Spleen (tissue), 7 donors: ENCODE results near the gene CMSS1.

Experiments used
- CTCF ChIP-seq, 11 experiments: fragments of 200-600 bp in 7 of 11; fragments of 450-650 bp in 4 of 11; sonication (generic) in 4 of 11; IDR thresholded peaks in 8 of 11; conservative IDR thresholded peaks in 3 of 11; 1 replicate in 7 of 11; 2 replicates in 4 of 11; pipeline versions ENCODE4 v1.4.0 to v1.8.0; 2016 to 2021; ENCODE audit warnings: antibody characterized with exemption in 11 of 11, inconsistent platforms in 4 of 11, mild to moderate bottlenecking in 1 of 11
- POLR2A ChIP-seq, 3 donors: fragments of 450-650 bp; IDR thresholded peaks; one replicate each; pipeline ENCODE4 v1.5.1; 2017; ENCODE audit warnings: antibody characterized with exemption in 3 of 3, mild to moderate bottlenecking in 1 of 3
- POLR2AphosphoS5 ChIP-seq, 3 donors: sonication (generic); formaldehyde crosslinking; IDR thresholded peaks; one replicate each; pipeline ENCODE4 v1.5.1; 2017; ENCODE audit warnings: antibody characterized with exemption in 3 of 3
- donor health status: DM: no; HTN: no; CAD: no; lungs with moderate emphysema.
- donor health status: DM: no; HTN: no; CAD: no.
- donor health status: DM: no; HTN: no; CAD: no.

GRCh38 chr3:100214574-100214964 is 396.9 kb downstream of the CMSS1 start:
- TF ChIP-seq POLR2A (IDR thresholded peaks at IDR 0.05) (no peak), CTCF (IDR thresholded peaks at IDR 0.05 in 8 of 11, conservative IDR thresholded peaks at IDR 0.05 in 3 of 11) (no peak), POLR2AphosphoS5 (IDR thresholded peaks at IDR 0.05) (no peak)
